Measurements from ENCODE around the gene ESPL1. TPM values are rescaled to one million over a fixed set of nuclear protein-coding genes. Genes with fewer than 3 reads are reported as not detected.

The ESPL1 gene
- total RNA-seq, 3 donors from 2014 or later = 0.33 to 1.3 (median 1.2) TPM

- Histone ChIP-seq H3K36me3 (no peaks in the 10 kb centered on the region), H3K27ac (peak overlapping the region; percentile 69 to 84), H3K4me3 (no peak overlapping the region), H3K9me3 (no peaks in the 10 kb centered on the region), H3K27me3 (no peaks in the 10 kb centered on the region), H3K4me1 (no peaks in the 10 kb centered on the region)
- peak; percentile 54 to 68 for DNase-seq (ENCODE audit: low spot score in 2 of 2)
- intact Hi-C loops (cut with DNase I; ENCODE audit: low total_unique reads) = loop anchor here (2.0 kb wide), 1 partner anchor 75 kb away; no protein-coding TSS in a partner anchor
- TF ChIP-seq, protein P1, sequence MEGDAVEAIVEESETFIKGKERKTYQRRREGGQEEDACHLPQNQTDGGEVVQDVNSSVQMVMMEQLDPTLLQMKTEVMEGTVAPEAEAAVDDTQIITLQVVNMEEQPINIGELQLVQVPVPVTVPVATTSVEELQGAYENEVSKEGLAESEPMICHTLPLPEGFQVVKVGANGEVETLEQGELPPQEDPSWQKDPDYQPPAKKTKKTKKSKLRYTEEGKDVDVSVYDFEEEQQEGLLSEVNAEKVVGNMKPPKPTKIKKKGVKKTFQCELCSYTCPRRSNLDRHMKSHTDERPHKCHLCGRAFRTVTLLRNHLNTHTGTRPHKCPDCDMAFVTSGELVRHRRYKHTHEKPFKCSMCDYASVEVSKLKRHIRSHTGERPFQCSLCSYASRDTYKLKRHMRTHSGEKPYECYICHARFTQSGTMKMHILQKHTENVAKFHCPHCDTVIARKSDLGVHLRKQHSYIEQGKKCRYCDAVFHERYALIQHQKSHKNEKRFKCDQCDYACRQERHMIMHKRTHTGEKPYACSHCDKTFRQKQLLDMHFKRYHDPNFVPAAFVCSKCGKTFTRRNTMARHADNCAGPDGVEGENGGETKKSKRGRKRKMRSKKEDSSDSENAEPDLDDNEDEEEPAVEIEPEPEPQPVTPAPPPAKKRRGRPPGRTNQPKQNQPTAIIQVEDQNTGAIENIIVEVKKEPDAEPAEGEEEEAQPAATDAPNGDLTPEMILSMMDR (IDR thresholded peaks at IDR 0.05) = peak; percentile 51 to 88 (median 70)
- TF ChIP-seq POLR2AphosphoS5 (IDR thresholded peaks at IDR 0.05) = no peak
Measured at GRCh38 chr12:53287741-53288216, 19.7 kb downstream of the ESPL1 start.

DNA sequence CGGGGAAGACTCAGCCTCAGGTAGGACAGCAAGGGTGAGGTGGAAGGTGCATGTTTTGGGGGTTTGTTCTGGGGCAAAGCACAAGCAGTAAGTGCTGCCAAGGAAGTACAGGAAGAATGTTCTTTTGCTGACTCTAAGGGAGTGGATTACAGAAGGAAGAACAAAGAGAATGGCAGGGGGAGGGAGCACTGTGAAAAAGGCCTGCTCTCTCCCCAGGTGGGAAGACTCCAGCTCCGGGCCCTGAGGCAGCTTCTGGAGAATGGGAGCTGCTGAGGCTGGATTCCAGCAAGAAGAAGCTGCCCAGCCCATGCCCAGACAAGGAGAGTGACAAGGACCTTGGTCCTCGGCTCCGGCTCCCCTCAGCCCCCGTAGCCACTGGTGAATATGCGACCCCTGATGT lies 20.2 kb downstream of the ESPL1 start:
- Histone ChIP-seq H3K4me3 (no peak overlapping the region), H3K9me3 (no peaks in the 10 kb centered on the region), H3K27ac (peak overlapping the region; percentile 69 to 84), H3K4me1 (no peaks in the 10 kb centered on the region), H3K36me3 (no peaks in the 10 kb centered on the region), H3K27me3 (no peaks in the 10 kb centered on the region)
- DNase-seq (ENCODE audit: low spot score in 2 of 2) = peak in 1 of 2 donors; percentile 43
- intact Hi-C loops (cut with DNase I; ENCODE audit: low total_unique reads) = loop anchor here (2.0 kb wide), 1 partner anchor 76 kb away; no protein-coding TSS in a partner anchor
- TF ChIP-seq POLR2A (IDR thresholded peaks at IDR 0.05) (no peak), POLR2AphosphoS5 (IDR thresholded peaks at IDR 0.05) (no peak)
- TF ChIP-seq, protein P1 (IDR thresholded peaks at IDR 0.05) = no peak

GRCh38 chr12:53289891-53290290 lies 21.8 kb downstream of the ESPL1 start:
- Histone ChIP-seq H3K9me3 (no peaks in the 10 kb centered on the region), H3K4me3 (no peak overlapping the region), H3K36me3 (no peaks in the 10 kb centered on the region), H3K27ac (no peak overlapping the region), H3K27me3 (no peaks in the 10 kb centered on the region), H3K4me1 (no peaks in the 10 kb centered on the region)
- TF ChIP-seq, protein P1 (IDR thresholded peaks at IDR 0.05) = no peak
- no peak for TF ChIP-seq POLR2AphosphoS5 (IDR thresholded peaks at IDR 0.05)
- intact Hi-C loops (cut with DNase I; ENCODE audit: low total_unique reads) = loop anchor here (2.0 kb wide), 1 partner anchor 77 kb away; no protein-coding TSS in a partner anchor
- DNase-seq (ENCODE audit: low spot score in 2 of 2) = no peak

- intact Hi-C loops (cut with DNase I; ENCODE audit: low total_unique reads) = no loop called here
- TF ChIP-seq, protein P1 (IDR thresholded peaks at IDR 0.05) = no peak
- TF ChIP-seq POLR2A (IDR thresholded peaks at IDR 0.05) (no peak), POLR2AphosphoS5 (IDR thresholded peaks at IDR 0.05) (no peak)
- Histone ChIP-seq H3K4me3 (no peak overlapping the region), H3K4me1 (no peaks in the 10 kb centered on the region), H3K27me3 (no peaks in the 10 kb centered on the region), H3K36me3 (no peaks in the 10 kb centered on the region), H3K9me3 (no peaks in the 10 kb centered on the region), H3K27ac (no peak overlapping the region)
- no peak for DNase-seq (ENCODE audit: low spot score in 2 of 2)
Measured at GRCh38 chr12:53290661-53291060, 22.6 kb downstream of the ESPL1 start.

GRCh38 chr12:53292426-53292825 lies 24.3 kb downstream of the ESPL1 start:
- Histone ChIP-seq H3K4me1 (no peaks in the 10 kb centered on the region), H3K9me3 (no peaks in the 10 kb centered on the region), H3K27ac (no peak overlapping the region), H3K4me3 (no peak overlapping the region), H3K36me3 (no peaks in the 10 kb centered on the region), H3K27me3 (no peaks in the 10 kb centered on the region)
- no peak for DNase-seq (ENCODE audit: low spot score in 2 of 2)
- TF ChIP-seq, protein P1 (IDR thresholded peaks at IDR 0.05) = no peak
- no peak for TF ChIP-seq POLR2AphosphoS5 (IDR thresholded peaks at IDR 0.05)
- no peak for TF ChIP-seq POLR2A (IDR thresholded peaks at IDR 0.05)
- intact Hi-C loops (cut with DNase I; ENCODE audit: low total_unique reads) = no loop called here

All from breast epithelium (tissue), 4 donors.